GM21825 (cell line): ENCODE data around the gene IVNS1ABP.
A peak's percentile ranks its signal among the peaks of the same experiment; 100 is the strongest.

Experiments
- ATAC-seq: cut with Tn5 transposase; IDR thresholded peaks from one replicate; pipeline ENCODE4 v1.9.1; 2021; ENCODE audit warnings: mild to moderate bottlenecking, moderate library complexity; ENCODE audit not compliant: unreplicated experiment

IVNS1ABP gene

GRCh38 chr1:185297982-185298381 is 19.1 kb downstream of the IVNS1ABP start:
- ATAC-seq, result no peak

- ATAC-seq, result no peak
Measured at GRCh38 chr1:185295091-185295490, 22.0 kb downstream of the IVNS1ABP start.

- ATAC-seq, result no peak
Measured at GRCh38 chr1:185293967-185294542, 23.0 kb downstream of the IVNS1ABP start.

- ATAC-seq, result no peak
Measured at GRCh38 chr1:185292237-185292636, 24.8 kb downstream of the IVNS1ABP start.

GRCh38 chr1:185291652-185292051 is 25.4 kb downstream of the IVNS1ABP start:
- ATAC-seq, result no peak

- ATAC-seq, result no peak
Measured at GRCh38 chr1:185291159-185291558, 25.9 kb downstream of the IVNS1ABP start.

- no peak for ATAC-seq
Measured at GRCh38 chr1:185289880-185290279, 27.2 kb downstream of the IVNS1ABP start.

- no peak for ATAC-seq
Measured at GRCh38 chr1:185288435-185288834, 28.6 kb downstream of the IVNS1ABP start.

GRCh38 chr1:185287451-185287850 is 29.6 kb downstream of the IVNS1ABP start:
- no peak for ATAC-seq

- no peak for ATAC-seq
Measured at GRCh38 chr1:185284533-185285276, 32.3 kb downstream of the IVNS1ABP start.

GRCh38 chr1:185284116-185284515 is 32.9 kb downstream of the IVNS1ABP start:
- no peak for ATAC-seq

GRCh38 chr1:185281245-185281644 is 35.8 kb downstream of the IVNS1ABP start:
- ATAC-seq, result peak; percentile 97

- ATAC-seq, result no peak
Measured at GRCh38 chr1:185280589-185280988, 36.5 kb downstream of the IVNS1ABP start.

- ATAC-seq, result no peak
Measured at GRCh38 chr1:185279571-185279970, 37.5 kb downstream of the IVNS1ABP start.

GRCh38 chr1:185271921-185272320 is 45.1 kb downstream of the IVNS1ABP start:
- ATAC-seq, result no peak

GRCh38 chr1:185268352-185268751 is 48.7 kb downstream of the IVNS1ABP start:
- ATAC-seq, result no peak

GRCh38 chr1:185267701-185268100 is 49.3 kb downstream of the IVNS1ABP start:
- ATAC-seq, result no peak

GRCh38 chr1:185267301-185267700 is 49.7 kb downstream of the IVNS1ABP start:
- no peak for ATAC-seq

- no peak for ATAC-seq
Measured at GRCh38 chr1:185265314-185265713, 51.7 kb downstream of the IVNS1ABP start.

GRCh38 chr1:185263780-185264179 is 53.3 kb downstream of the IVNS1ABP start:
- no peak for ATAC-seq

GRCh38 chr1:185263292-185263691 is 53.8 kb downstream of the IVNS1ABP start:
- no peak for ATAC-seq

GRCh38 chr1:185262151-185262550 is 54.9 kb downstream of the IVNS1ABP start:
- no peak for ATAC-seq

GRCh38 chr1:185260611-185261010 is 56.4 kb downstream of the IVNS1ABP start:
- ATAC-seq, result no peak
